PFSK-1 (cell line): ENCODE measurements around the gene HCN4.

Experiments used
- FOXP2 ChIP-seq: optimal IDR thresholded peaks from 2 replicates; pipeline ENCODE3; 2011; ENCODE audit warnings: borderline replicate concordance, control low read depth, inconsistent platforms; ENCODE audit not compliant: insufficient read depth; ENCODE audit errors: extremely low read length, extremely low read depth
- POLR2AphosphoS5 ChIP-seq: IDR thresholded peaks from 2 replicates; pipeline ENCODE4 v1.6.1; 2012; ENCODE audit warnings: low read depth, mild to moderate bottlenecking, control low read depth, low read length, moderate library complexity
- SIN3A ChIP-seq: IDR thresholded peaks from 2 replicates; pipeline ENCODE4 v1.6.1; 2012; ENCODE audit warnings: mild to moderate bottlenecking, low read length, moderate library complexity, borderline replicate concordance; ENCODE audit not compliant: insufficient read depth
- TAF1 ChIP-seq: IDR thresholded peaks from 2 replicates; pipeline ENCODE4 v1.6.1; 2012; ENCODE audit warnings: low read length, control low read depth, borderline replicate concordance; ENCODE audit not compliant: insufficient read depth
- TF ChIP-seq, protein P1 (sequence below), 2 experiments: IDR thresholded peaks; 2 replicates each; pipeline versions ENCODE4 v1.6.1 to v1.8.0; 2011 to 2012; ENCODE audit warnings: low read depth in 2 of 2, low read length in 2 of 2, control low read depth in 1 of 2, inconsistent platforms in 1 of 2, mild to moderate bottlenecking in 1 of 2, moderate library complexity in 1 of 2; ENCODE audit not compliant: insufficient read depth in 1 of 2

DNA sequence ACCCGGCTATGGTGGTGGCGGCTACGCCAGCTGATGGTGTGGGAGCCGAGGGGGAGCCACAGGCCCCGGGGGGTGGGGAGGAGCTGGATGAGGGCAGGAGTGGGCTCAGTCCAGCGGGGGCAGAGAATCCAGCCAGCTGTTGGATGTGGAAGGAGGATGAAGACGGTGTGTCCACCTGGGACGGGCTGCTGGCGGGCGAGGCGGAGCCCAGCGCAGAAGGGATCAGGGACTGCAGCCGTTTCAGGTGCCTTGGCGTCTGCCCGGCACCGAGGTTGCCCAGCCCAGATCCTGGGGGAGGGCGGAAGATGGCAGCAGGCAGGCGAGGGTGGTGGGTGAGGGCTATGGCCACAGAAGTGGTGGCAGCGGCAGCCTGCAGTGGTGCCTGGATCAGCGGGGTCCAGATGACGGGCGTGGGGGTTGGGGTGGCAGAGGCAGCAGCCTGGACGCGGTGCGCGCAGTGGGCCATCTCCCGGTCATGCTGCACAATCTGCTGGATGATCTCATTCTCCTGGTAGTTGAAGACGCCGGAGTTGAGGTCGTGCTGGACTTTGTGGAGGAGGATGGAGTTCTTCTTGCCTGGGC lies 45.3 kb downstream of the HCN4 start:
- no peak for TF ChIP-seq TAF1
- TF ChIP-seq POLR2AphosphoS5 = no peak
- TF ChIP-seq, protein P1, sequence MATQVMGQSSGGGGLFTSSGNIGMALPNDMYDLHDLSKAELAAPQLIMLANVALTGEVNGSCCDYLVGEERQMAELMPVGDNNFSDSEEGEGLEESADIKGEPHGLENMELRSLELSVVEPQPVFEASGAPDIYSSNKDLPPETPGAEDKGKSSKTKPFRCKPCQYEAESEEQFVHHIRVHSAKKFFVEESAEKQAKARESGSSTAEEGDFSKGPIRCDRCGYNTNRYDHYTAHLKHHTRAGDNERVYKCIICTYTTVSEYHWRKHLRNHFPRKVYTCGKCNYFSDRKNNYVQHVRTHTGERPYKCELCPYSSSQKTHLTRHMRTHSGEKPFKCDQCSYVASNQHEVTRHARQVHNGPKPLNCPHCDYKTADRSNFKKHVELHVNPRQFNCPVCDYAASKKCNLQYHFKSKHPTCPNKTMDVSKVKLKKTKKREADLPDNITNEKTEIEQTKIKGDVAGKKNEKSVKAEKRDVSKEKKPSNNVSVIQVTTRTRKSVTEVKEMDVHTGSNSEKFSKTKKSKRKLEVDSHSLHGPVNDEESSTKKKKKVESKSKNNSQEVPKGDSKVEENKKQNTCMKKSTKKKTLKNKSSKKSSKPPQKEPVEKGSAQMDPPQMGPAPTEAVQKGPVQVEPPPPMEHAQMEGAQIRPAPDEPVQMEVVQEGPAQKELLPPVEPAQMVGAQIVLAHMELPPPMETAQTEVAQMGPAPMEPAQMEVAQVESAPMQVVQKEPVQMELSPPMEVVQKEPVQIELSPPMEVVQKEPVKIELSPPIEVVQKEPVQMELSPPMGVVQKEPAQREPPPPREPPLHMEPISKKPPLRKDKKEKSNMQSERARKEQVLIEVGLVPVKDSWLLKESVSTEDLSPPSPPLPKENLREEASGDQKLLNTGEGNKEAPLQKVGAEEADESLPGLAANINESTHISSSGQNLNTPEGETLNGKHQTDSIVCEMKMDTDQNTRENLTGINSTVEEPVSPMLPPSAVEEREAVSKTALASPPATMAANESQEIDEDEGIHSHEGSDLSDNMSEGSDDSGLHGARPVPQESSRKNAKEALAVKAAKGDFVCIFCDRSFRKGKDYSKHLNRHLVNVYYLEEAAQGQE (IDR thresholded peaks at IDR 0.05; ENCODE audit: insufficient read depth in 1 of 2, low read depth in 2 of 2, low read length in 2 of 2) = no peak
- TF ChIP-seq SIN3A = no peak
- no peak for TF ChIP-seq FOXP2
